Smooth muscle cell (in vitro differentiated cells): ENCODE results near the gene GARS1. TPM values are rescaled to one million over a fixed set of nuclear protein-coding genes. Genes with fewer than 3 reads are reported as not detected.

Experiments
- DNase-seq: peaks from one replicate; lab custom pipeline; 2025; ENCODE audit not compliant: unreplicated experiment; lab: John Stamatoyannopoulos, UW
- H2AFZ ChIP-seq: fragments of 200-600 bp; sonication (generic); 2 replicates; pipeline ENCODE4 v1.6.0; 2016; ENCODE audit warnings: antibody characterized with exemption, low read depth, mild to moderate bottlenecking
- H3F3A ChIP-seq: fragments of 200-600 bp; sonication (generic); 2 replicates; pipeline ENCODE4 v1.6.0; 2017; ENCODE audit warnings: antibody characterized with exemption, low read depth
- H3K27ac ChIP-seq: fragments of 200-600 bp; sonication (generic); 2 replicates; pipeline ENCODE4 v1.5.1; 2016; ENCODE audit warnings: low read depth, mild to moderate bottlenecking
- H3K27me3 ChIP-seq: fragments of 200-600 bp; sonication (generic); 2 replicates; pipeline ENCODE4 v1.6.1; 2016; ENCODE audit warnings: low read depth, mild to moderate bottlenecking
- H3K36me3 ChIP-seq: fragments of 200-600 bp; sonication (generic); 2 replicates; pipeline ENCODE4 v1.5.1; 2016; ENCODE audit warnings: low read depth
- H3K4me1 ChIP-seq: fragments of 200-600 bp; sonication (generic); 2 replicates; pipeline ENCODE4 v1.5.1; 2016; ENCODE audit warnings: low read depth
- H3K4me2 ChIP-seq: fragments of 200-600 bp; sonication (generic); 2 replicates; pipeline ENCODE4 v1.6.0; 2016; ENCODE audit warnings: mild to moderate bottlenecking
- H3K4me3 ChIP-seq: fragments of 200-600 bp; sonication (generic); 2 replicates; pipeline ENCODE4 v1.5.1; 2016; ENCODE audit warnings: mild to moderate bottlenecking
- H3K79me2 ChIP-seq: fragments of 200-600 bp; sonication (generic); 2 replicates; pipeline ENCODE4 v1.6.0; 2016; ENCODE audit warnings: low read depth, mild to moderate bottlenecking
- H3K9ac ChIP-seq: fragments of 200-600 bp; sonication (generic); 2 replicates; pipeline ENCODE4 v1.6.0; 2016; ENCODE audit warnings: low read depth
- H3K9me3 ChIP-seq: fragments of 200-600 bp; sonication (generic); replicated peaks from 2 replicates; pipeline ENCODE4 v1.5.1; 2016; ENCODE audit warnings: low read depth
- H4K20me1 ChIP-seq: fragments of 200-600 bp; sonication (generic); 2 replicates; pipeline ENCODE4 v1.6.0; 2016; ENCODE audit warnings: low read depth
- WGBS: methylation state at CpG from one replicate; pipeline ENCODE4 v1.1.7; 2016; ENCODE audit warnings: low lambda C conversion rate; 5-methylcytosine and 5-hydroxymethylcytosine counted together
- polyA plus RNA-seq: library from polyadenylated mRNA; unstranded; fragments of >200 nt; fragmentation: Nextera tagmentation; extraction: Ambion mirVana; gene quantifications from 2 replicates; pipeline ENCODE4 v1.2.1, GENCODE V29; 2016
- total RNA-seq: library from RNA; depleted of rRNA; stranded (reverse); fragments of >200 nt; gene quantifications from 2 replicates; pipeline ENCODE4 v1.2.3, GENCODE V29; 2014
- TF ChIP-seq, protein P1 (sequence below): fragments of 200-600 bp; sonication (generic); IDR thresholded peaks from 2 replicates; pipeline ENCODE4 v1.5.1; 2017; ENCODE audit warnings: borderline replicate concordance, mild to moderate bottlenecking, antibody characterized with exemption; ENCODE audit not compliant: insufficient read depth, poor library complexity, severe bottlenecking

GARS1 gene
- total and polyA plus RNA-seq, 2 experiments from 2014 or later: 233 to 299 TPM

- Histone ChIP-seq H3F3A (no peaks in the 10 kb centered on the region), H3K27me3 (peaks cover 77% of the 10 kb centered on the region), H3K4me1 (peaks cover 12% of the 10 kb centered on the region), H3K4me3 (peak overlapping the region; percentile 49), H4K20me1 (no peaks in the 10 kb centered on the region), H3K36me3 (no peaks in the 10 kb centered on the region), H3K27ac (no peak overlapping the region), H3K79me2 (no peaks in the 10 kb centered on the region), H3K9ac (no peak overlapping the region), H2AFZ (no peak overlapping the region), H3K9me3 (no peaks in the 10 kb centered on the region), H3K4me2 (peak overlapping the region; percentile 88)
- TF ChIP-seq, protein P1, sequence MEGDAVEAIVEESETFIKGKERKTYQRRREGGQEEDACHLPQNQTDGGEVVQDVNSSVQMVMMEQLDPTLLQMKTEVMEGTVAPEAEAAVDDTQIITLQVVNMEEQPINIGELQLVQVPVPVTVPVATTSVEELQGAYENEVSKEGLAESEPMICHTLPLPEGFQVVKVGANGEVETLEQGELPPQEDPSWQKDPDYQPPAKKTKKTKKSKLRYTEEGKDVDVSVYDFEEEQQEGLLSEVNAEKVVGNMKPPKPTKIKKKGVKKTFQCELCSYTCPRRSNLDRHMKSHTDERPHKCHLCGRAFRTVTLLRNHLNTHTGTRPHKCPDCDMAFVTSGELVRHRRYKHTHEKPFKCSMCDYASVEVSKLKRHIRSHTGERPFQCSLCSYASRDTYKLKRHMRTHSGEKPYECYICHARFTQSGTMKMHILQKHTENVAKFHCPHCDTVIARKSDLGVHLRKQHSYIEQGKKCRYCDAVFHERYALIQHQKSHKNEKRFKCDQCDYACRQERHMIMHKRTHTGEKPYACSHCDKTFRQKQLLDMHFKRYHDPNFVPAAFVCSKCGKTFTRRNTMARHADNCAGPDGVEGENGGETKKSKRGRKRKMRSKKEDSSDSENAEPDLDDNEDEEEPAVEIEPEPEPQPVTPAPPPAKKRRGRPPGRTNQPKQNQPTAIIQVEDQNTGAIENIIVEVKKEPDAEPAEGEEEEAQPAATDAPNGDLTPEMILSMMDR: no peak
- 3% methylated on average over 32 of the region's 40 CpGs for WGBS
- DNase-seq: no peak
Observed at GRCh38 chr7:30681815-30682211, 87.1 kb downstream of the GARS1 start.

DNA sequence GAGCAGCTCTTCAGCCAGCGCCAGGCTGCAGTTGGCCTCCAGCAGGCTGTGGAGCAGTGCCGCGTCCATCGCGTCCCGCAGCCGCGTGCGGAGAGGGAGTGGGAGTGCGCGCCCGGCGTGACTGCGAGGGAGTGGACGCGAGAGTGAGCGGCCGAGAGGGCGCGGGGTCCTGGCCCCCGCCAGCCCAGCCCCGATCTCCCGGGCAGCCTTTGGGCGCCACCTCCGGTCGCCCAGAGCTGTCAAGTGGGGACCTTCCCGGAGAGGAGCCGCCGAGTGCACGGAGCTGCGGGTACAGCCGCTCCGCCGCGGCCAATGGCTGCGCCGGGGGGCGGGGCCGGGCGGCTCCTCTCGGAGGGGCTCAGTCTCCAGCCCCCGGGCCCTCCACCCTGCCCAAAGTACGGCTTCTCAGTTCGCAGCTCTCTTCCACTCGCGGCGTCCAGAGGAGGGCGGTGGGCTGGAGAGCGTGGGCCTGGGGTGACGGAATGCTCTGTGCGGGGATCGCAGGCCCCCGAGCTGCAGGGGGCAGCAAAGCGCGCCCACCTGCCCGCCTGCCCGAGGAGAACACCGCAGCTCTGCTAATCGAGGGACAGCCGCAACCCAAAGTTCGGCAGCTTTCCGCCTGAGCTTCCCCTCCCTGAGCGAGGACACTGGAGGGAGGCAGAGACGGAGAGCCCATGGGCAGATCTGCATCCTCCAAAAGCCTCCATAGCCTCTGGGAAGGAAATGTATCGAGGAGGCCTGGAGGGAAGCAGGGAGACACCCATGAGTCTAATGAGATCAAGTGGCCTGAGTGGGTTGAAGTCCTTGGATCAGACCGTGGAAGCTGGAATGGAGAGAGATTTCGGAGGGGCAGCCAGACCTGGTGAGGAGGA lies 87.8 kb downstream of the GARS1 start, which contains the start of gene CRHR2:
TSS of gene CRHR2 (minus strand) at position 245 of the 872 bp plus-strand sequence. CDS start at position 69, 176 bp downstream.
- Histone ChIP-seq H2AFZ (peak within 1 kb of the TSS; percentile 63), H3K4me3 (peak within 1 kb of the TSS; percentile 49)
- DNase-seq: no peak

DNA sequence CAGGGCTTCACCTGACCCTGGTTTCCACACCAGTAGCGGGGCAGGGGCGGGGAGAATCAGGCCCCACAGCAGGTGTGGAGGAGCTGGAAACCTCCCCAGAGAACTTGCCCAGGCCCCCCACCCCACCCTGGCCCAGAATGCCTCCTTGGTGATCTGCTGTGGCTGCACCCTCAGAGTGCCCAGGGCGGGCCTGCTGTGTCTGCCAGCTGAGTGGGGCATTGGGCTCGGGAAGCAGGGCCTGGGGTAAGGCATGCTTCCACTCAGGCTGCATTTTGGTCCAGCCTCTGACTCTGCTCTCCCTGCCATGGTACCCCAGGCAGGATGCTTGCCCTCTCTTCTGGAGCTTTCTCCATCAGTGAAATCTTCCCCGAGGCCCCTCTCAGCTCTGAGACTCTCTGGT lies 88.6 kb downstream of the GARS1 start:
- peaks cover 12% of the 10 kb centered on the region for H3K4me1 ChIP-seq
- no peak overlapping the region for H3K27ac ChIP-seq
- no peaks in the 10 kb centered on the region for H4K20me1 ChIP-seq
- DNase-seq: no peak
- no peaks in the 10 kb centered on the region for H3K36me3 ChIP-seq
- H3K79me2 ChIP-seq: no peaks in the 10 kb centered on the region
- peaks cover 62% of the 10 kb centered on the region for H3K27me3 ChIP-seq
- WGBS: 90% methylated on average over 5 of the region's 5 CpGs
- H3K9me3 ChIP-seq: no peaks in the 10 kb centered on the region
- no peak overlapping the region for H2AFZ ChIP-seq
- TF ChIP-seq, protein P1: no peak
- H3K4me3 ChIP-seq: no peak overlapping the region
- H3K9ac ChIP-seq: no peak overlapping the region
- H3K4me2 ChIP-seq: no peak overlapping the region
- no peaks in the 10 kb centered on the region for H3F3A ChIP-seq

More for the DNA sequence above, 87.8 kb downstream of the GARS1 start, which contains the start of gene CRHR2:
- H3K27ac ChIP-seq: no peak within 1 kb of the TSS
- H3K9ac ChIP-seq: no peak within 1 kb of the TSS
- no peaks in the 10 kb centered on the region for H4K20me1 ChIP-seq
- peaks cover 12% of the 10 kb centered on the region for H3K4me1 ChIP-seq
- no peaks in the 10 kb centered on the region for H3K9me3 ChIP-seq
- TF ChIP-seq, protein P1: peak; percentile 38
- peaks cover 71% of the 10 kb centered on the region for H3K27me3 ChIP-seq
- H3K79me2 ChIP-seq: no peaks in the 10 kb centered on the region
- WGBS: 6% methylated on average over 61 of the region's 67 CpGs
- peak within 1 kb of the TSS; percentile 88 for H3K4me2 ChIP-seq
- no peaks in the 10 kb centered on the region for H3F3A ChIP-seq
- no peaks in the 10 kb centered on the region for H3K36me3 ChIP-seq

Other genes starting within 250 kb of the GARS1 start
- 10.5 and 13.4 TPM in 2 replicates for gene NOD1, start 116.1 kb upstream of the GARS1 start, total RNA-seq
- gene NOD1, start 116.1 kb upstream of the GARS1 start, polyA plus RNA-seq: 8.6 and 9.7 TPM in 2 replicates
- gene GGCT, start 90.0 kb upstream of the GARS1 start, total RNA-seq: 41.4 and 53.1 TPM in 2 replicates
- 36.9 and 39.3 TPM in 2 replicates for gene GGCT, start 90.0 kb upstream of the GARS1 start, polyA plus RNA-seq
- gene CRHR2, start 87.6 kb downstream of the GARS1 start, total RNA-seq: not detected in 2 replicates
- gene CRHR2, start 87.6 kb downstream of the GARS1 start, polyA plus RNA-seq: 0.16 and 0.74 TPM in 2 replicates
- gene INMT, start 157.3 kb downstream of the GARS1 start, total RNA-seq: 1.2 and 4.0 TPM in 2 replicates
- gene INMT, start 157.3 kb downstream of the GARS1 start, polyA plus RNA-seq: 2.3 and 2.4 TPM in 2 replicates
- 5.3 and 7.3 TPM in 2 replicates for gene MINDY4, start 176.5 kb downstream of the GARS1 start, total RNA-seq
- gene MINDY4, start 176.5 kb downstream of the GARS1 start, polyA plus RNA-seq: 4.9 and 6.0 TPM in 2 replicates